Brain microvascular endothelial cell (primary cell): ENCODE results near the gene MTERF2.
A peak's percentile ranks its signal among the peaks of the same experiment; 100 is the strongest.
"Not testable (repeated sequence)": the region's sequence is repeated elsewhere in the genome, so short reads cannot be mapped to it uniquely, and the experiment has no call there.

Experiments
- DNase-seq: peaks from one replicate; pipeline ENCODE4 v3.0.0-alpha.2; 2020
- H3K27ac ChIP-seq: fragments of 250-450 bp; sonication (Bioruptor Pico); 2 replicates; pipeline ENCODE4 v1.5.1; 2020; ENCODE audit warnings: mild to moderate bottlenecking, moderate library complexity
- H3K27me3 ChIP-seq: fragments of 250-450 bp; sonication (Bioruptor Pico); replicated peaks from 2 replicates; pipeline ENCODE4 v1.5.1; 2020; ENCODE audit warnings: mild to moderate bottlenecking
- H3K36me3 ChIP-seq: fragments of 250-450 bp; sonication (Bioruptor Pico); replicated peaks from 2 replicates; pipeline ENCODE4 v1.5.1; 2020; ENCODE audit warnings: mild to moderate bottlenecking
- H3K4me3 ChIP-seq: 2 replicates; pipeline ENCODE4 v1.5.1; 2011; ENCODE audit warnings: low read depth, mild to moderate bottlenecking, control low read depth, low read length, moderate library complexity
- in situ Hi-C: cut with HindIII; loops from 2 replicates; pipeline ENCODE4 v1.10.0; 2017; ENCODE audit warnings: low sequenced_read_pairs, low pct_ligation_motif_present
- TF ChIP-seq, protein P1 (sequence below): IDR thresholded peaks from 2 replicates; pipeline ENCODE4 v1.5.1; 2011; ENCODE audit warnings: low read depth, mild to moderate bottlenecking, moderate library complexity, low read length, control low read depth, inconsistent platforms; ENCODE audit errors: missing control alignments

The MTERF2 gene

DNA sequence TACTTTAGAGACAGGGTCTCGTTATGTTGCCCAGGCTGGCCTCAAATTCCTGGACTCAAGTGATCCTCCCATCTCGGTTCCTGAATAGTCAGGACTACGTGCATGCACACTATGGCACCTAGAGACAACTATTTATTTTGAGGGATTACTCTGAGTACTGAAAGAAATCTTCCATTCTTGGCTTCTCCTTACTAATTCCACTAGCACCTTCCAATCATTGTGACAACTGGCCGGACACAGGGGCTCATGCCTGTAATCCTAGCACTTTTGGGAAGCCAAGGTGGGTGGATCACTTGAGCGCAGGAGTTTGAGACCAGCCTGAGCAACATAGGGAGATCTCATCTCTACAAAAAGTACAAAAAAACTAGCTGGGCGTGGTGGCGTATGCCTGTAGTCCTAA, 42.1 kb upstream of the MTERF2 start:
- H3K36me3 ChIP-seq, result no peaks in the 10 kb centered on the region
- H3K27ac ChIP-seq, result no peak overlapping the region
- H3K4me3 ChIP-seq, result no peak overlapping the region
- TF ChIP-seq, protein P1, sequence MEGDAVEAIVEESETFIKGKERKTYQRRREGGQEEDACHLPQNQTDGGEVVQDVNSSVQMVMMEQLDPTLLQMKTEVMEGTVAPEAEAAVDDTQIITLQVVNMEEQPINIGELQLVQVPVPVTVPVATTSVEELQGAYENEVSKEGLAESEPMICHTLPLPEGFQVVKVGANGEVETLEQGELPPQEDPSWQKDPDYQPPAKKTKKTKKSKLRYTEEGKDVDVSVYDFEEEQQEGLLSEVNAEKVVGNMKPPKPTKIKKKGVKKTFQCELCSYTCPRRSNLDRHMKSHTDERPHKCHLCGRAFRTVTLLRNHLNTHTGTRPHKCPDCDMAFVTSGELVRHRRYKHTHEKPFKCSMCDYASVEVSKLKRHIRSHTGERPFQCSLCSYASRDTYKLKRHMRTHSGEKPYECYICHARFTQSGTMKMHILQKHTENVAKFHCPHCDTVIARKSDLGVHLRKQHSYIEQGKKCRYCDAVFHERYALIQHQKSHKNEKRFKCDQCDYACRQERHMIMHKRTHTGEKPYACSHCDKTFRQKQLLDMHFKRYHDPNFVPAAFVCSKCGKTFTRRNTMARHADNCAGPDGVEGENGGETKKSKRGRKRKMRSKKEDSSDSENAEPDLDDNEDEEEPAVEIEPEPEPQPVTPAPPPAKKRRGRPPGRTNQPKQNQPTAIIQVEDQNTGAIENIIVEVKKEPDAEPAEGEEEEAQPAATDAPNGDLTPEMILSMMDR, result no peak
- in situ Hi-C loops, result no loop called here
- H3K27me3 ChIP-seq, result no peaks in the 10 kb centered on the region
- DNase-seq, result no peak

DNA sequence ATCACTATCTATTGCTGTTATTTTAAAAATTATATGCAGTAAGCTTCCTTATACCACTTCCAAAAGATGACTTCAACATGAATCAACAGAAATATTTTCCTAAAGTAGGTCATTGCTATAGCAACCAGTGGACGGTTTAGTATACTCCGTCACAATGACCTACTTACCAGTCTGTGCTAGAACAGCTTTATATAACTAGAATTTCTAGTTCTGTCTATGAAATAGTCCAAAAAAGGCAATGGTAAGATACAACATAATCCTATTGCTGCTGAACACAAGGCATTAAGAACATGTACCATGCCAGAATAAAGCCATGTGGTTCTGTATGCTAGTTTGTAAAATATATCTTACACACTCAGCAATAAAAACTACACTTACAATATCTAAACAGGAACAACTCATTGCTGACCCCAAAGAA, 40.7 kb upstream of the MTERF2 start:
- Histone ChIP-seq H3K27me3 (no peaks in the 10 kb centered on the region), H3K4me3 (no peak overlapping the region), H3K27ac (peak overlapping the region; percentile 97), H3K36me3 (no peaks in the 10 kb centered on the region)
- in situ Hi-C loops, result no loop called here
- TF ChIP-seq, protein P1, result no peak
- peak; percentile 92 for DNase-seq

DNA sequence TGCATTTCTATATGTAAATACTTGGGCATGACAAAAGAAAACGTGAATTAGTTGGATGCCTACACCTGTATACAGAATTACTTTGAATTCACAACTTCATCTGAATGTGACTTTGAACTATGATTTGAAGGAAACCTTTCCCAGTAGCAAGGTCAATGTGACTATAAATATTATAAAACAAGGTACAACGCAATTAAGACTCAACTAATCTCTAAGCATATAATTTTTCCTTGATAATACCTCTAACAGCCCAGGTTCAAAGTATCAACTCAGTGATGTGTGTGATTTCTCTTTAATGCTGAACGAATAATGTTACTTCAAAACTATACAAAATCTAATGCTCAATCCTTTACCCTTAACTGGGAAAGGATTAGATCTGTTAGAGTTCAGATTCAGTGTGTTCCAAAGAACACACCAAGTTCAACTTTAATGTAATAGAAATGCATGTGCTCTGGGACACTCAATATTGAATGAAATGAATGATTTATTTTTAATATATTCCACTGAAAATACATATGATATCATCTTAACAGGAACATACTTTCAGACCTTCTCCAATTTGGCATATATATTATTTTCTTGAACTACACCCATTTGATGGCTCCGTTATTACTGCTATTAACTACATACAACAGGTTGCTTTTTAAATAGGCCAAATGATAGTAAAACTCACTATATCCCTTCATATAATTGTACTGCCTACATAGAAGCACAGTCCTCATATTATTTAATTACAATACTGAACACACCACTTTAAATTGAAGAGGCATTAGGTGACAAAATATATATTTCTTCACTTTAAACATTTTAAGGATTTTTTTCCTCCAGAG, 40.1 kb upstream of the MTERF2 start:
- no peak overlapping the region for H3K4me3 ChIP-seq
- in situ Hi-C loops, result no loop called here
- H3K36me3 ChIP-seq, result no peaks in the 10 kb centered on the region
- H3K27ac ChIP-seq, result peak overlapping the region; percentile 97
- no peak for DNase-seq
- TF ChIP-seq, protein P1, result no peak
- H3K27me3 ChIP-seq, result no peaks in the 10 kb centered on the region

DNA sequence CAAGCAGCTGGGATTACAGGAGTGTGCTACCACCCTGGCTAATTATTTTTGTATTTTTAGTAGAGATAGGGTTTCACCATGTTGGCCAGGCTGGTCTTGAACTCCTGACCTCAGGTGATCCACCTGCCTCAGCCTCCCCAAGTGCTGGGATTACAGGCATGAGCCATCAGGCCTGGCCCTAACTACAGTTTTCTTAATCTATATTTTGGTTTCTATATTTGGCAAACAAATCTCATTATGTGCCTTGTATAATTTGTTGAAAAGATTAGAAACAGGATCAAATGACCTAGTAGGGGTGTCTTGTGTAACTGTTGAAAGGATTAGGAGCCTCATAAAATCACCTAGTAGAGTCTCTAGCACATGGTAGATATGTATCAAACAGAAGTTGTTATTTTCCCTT, 39.4 kb upstream of the MTERF2 start:
- in situ Hi-C loops, result not testable (repeated sequence)

DNA sequence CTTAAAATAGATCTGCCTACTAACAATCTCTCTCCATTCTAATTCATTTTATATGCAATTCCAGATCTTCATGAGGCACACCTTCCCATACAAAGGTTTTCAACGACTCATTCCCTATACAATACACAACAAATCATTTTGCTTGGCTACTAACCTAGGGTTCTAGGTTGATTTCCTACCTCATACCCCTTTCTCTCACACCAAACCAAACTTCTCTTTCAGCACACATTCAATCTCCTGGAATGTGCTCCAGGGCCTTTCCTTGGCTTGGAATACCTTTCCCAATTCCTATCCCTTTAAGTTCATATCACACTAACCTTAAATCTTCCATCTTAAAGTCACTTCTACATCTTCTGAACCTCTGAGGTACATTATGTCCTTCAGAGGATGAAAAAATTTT, 38.7 kb upstream of the MTERF2 start:
- Histone ChIP-seq H3K27me3 (no peaks in the 10 kb centered on the region), H3K27ac (no peak overlapping the region), H3K4me3 (no peak overlapping the region), H3K36me3 (no peaks in the 10 kb centered on the region)
- in situ Hi-C loops, result no loop called here
- TF ChIP-seq, protein P1, result no peak
- no peak for DNase-seq

More for the DNA sequence above, 39.4 kb upstream of the MTERF2 start:
- H3K27ac ChIP-seq, result peak overlapping the region; percentile 97
- DNase-seq, H3K4me3 ChIP-seq, H3K36me3 ChIP-seq, H3K27me3 ChIP-seq: not testable (repeated sequence)

DNA sequence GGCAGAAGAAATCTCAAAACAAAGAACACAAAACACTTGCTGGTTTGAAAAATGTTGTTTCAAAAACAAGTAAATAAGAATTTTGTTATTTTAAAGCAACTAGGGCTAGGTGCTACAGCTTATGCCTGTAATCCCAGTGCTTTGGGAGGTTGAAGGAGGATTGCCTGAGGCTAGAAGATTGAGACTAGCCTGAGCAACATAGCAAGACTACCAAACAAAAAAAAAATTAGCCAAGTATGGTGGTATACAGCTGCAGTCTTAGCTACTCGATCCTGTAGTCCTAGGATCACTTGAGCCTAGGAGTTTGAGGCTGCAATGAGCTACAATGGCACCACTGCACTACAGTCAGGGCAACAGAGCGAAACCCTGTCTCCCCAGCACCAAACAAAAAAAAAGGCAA, 32.6 kb upstream of the MTERF2 start:
- H3K27me3 ChIP-seq, result no peaks in the 10 kb centered on the region
- TF ChIP-seq, protein P1, result no peak
- no peak overlapping the region for H3K4me3 ChIP-seq
- H3K27ac ChIP-seq, result no peak overlapping the region
- no peaks in the 10 kb centered on the region for H3K36me3 ChIP-seq
- no peak for DNase-seq
- in situ Hi-C loops, result no loop called here
